ENCODE measurements around the gene PHLDB3.

DNA sequence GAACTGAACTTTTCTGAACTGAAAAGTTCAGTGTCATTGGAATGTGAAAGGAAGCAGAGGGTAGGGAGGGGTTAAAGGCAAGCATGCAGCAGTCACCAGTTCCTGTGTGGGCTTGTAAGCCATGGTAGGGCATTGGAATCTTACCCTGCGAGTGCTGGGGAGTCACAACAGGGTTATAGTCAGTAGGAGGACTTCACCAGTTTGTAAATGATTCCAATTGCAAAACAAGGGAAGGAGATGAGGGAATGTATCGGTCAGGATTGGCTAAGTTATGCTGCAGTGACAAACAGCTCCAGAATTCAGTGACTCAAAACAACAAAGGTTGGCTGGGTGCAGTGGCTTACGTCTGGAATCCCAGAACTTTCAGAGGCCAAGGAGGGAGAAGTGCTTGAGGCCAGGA, 52.0 kb downstream of the PHLDB3 start:
- TF ChIP-seq, protein P1, sequence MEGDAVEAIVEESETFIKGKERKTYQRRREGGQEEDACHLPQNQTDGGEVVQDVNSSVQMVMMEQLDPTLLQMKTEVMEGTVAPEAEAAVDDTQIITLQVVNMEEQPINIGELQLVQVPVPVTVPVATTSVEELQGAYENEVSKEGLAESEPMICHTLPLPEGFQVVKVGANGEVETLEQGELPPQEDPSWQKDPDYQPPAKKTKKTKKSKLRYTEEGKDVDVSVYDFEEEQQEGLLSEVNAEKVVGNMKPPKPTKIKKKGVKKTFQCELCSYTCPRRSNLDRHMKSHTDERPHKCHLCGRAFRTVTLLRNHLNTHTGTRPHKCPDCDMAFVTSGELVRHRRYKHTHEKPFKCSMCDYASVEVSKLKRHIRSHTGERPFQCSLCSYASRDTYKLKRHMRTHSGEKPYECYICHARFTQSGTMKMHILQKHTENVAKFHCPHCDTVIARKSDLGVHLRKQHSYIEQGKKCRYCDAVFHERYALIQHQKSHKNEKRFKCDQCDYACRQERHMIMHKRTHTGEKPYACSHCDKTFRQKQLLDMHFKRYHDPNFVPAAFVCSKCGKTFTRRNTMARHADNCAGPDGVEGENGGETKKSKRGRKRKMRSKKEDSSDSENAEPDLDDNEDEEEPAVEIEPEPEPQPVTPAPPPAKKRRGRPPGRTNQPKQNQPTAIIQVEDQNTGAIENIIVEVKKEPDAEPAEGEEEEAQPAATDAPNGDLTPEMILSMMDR (IDR thresholded peaks at IDR 0.05; ENCODE audit: insufficient read depth, low read depth, low read length) = no peak
- TF ChIP-seq EZH2 (IDR thresholded peaks at IDR 0.05; ENCODE audit: insufficient read depth, low read length) = no peak

Data from astrocyte (in vitro differentiated cells and primary cell).